HG02884 (cell line): ENCODE measurements around the gene MYLK2.

ENCODE experiments used
- ATAC-seq: cut with Tn5 transposase; IDR thresholded peaks from one replicate; pipeline ENCODE4 v1.9.1; 2021; ENCODE audit warnings: mild to moderate bottlenecking, moderate library complexity; ENCODE audit not compliant: unreplicated experiment

MYLK2 gene

GRCh38 chr20:31851240-31851955, 32.2 kb downstream of the MYLK2 start:
- ATAC-seq: no peak

GRCh38 chr20:31853481-31853880, 34.3 kb downstream of the MYLK2 start:
- no peak for ATAC-seq

GRCh38 chr20:31856516-31856915, 37.4 kb downstream of the MYLK2 start:
- ATAC-seq: no peak

DNA sequence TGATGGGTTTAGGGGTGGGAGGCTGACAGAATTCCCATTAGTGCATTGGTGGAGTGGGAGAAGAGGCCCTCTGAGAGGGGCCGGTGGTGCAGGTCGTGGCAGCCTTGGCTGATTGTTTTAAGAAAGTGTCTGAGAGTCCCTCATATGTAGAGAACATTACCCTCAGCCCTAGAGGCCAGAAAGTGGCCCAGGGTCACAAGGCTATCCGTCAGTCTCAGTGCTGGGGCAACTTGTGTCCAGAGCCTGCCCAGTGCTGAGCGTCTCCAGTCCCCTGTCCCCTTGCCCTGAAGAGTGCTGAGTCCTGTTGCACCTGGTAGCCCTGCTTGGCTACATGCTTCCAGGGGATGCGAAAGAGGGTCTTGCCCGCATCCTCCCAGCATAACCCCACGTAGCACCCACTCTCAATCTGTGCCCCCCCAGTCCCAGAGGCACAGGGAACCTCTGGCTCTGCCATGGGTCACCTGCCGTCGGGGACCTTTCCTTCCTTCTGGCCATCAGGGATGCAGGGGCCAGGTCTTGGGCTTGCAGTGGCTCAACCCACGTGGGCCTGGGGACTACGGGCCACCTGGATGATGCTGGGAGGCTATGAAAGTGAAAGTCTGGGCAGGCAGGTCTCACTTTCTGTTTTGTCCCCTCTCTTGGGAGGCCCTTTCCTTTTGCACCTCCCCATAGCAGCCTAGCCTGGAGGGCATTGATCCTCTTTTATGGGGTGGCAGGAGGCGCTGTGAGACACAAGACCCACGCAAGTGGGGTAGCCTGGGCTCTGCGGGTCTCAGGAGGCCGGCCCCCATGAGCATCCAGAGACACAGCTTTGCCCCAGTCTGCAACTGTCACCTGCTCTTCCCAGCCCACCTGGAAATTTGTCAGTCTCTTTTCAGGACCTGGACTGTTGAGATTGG, 39.0 kb downstream of the MYLK2 start:
- no peak for ATAC-seq

- ATAC-seq: no peak
These were observed 39.6 kb downstream of the MYLK2 start for GRCh38 chr20:31858760-31859083.

- no peak for ATAC-seq
These were observed 40.3 kb downstream of the MYLK2 start for GRCh38 chr20:31859266-31859997.

DNA sequence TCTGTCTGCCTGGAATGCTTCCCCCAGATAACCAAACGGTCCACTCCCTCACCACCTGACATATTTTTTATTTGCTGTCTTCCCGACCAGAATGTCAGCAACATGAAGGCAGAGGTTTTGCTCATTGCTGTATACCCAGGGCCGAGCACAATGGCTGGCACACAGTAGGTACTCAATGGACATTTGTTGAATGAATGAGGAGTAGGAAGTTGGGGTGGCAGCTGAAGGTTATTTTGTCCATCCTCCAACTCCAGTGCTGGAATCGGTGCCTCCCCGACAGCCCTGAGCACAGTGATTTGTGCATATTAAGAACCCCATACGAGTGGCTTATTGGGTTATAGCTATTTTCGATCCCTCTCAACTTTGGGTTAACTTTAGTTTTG, 40.8 kb downstream of the MYLK2 start:
- ATAC-seq: no peak

DNA sequence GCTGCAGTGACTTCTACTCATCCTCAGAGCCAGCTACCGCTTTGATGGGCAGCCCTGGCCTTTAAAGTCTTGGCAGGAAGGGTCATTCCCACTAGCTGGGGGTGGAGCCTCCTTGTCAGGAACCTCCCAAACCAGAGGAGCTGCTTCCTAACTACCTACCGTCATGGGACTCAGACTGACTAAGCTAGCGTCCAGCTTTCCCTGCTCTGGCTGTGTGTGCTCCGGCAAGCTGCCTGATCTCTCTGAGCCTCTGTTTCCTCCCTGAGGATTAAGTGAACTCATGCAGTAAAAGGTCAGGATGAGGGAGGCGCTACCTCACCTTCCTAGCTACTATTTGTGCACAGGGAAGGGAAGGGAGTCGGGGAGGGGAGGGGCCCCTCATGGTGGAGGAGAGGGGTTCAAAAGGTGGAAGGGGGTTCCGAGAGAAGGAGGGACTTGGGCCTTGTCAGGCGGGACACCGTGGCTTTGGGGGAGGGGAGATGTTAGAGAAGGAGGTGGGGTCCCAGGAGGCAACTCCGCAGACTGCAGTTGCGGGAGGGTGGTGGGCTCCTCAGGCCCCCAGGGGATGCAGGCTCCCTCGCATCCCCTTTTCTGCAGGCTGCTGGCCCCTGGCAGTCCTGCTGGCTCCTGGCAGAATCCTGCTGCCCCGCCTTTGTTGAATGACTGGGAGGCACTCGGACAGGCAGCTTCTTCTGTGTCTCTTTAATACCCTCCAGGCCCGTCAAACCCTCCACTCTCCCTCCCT, 41.4 kb downstream of the MYLK2 start:
- ATAC-seq: no peak

DNA sequence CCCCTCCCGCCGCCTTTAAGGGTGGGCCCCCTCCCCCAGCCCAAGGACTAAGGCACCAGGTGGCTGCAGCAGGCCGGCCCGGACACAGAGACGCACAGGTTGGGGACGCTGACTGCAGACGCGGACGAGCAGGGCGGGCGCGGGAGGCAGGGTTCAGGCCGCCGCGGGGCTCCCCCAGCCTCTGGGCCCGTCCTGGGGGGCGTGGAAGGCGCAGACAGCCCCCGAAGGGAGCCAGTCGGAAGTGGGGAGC, 41.9 kb downstream of the MYLK2 start:
- no peak for ATAC-seq

DNA sequence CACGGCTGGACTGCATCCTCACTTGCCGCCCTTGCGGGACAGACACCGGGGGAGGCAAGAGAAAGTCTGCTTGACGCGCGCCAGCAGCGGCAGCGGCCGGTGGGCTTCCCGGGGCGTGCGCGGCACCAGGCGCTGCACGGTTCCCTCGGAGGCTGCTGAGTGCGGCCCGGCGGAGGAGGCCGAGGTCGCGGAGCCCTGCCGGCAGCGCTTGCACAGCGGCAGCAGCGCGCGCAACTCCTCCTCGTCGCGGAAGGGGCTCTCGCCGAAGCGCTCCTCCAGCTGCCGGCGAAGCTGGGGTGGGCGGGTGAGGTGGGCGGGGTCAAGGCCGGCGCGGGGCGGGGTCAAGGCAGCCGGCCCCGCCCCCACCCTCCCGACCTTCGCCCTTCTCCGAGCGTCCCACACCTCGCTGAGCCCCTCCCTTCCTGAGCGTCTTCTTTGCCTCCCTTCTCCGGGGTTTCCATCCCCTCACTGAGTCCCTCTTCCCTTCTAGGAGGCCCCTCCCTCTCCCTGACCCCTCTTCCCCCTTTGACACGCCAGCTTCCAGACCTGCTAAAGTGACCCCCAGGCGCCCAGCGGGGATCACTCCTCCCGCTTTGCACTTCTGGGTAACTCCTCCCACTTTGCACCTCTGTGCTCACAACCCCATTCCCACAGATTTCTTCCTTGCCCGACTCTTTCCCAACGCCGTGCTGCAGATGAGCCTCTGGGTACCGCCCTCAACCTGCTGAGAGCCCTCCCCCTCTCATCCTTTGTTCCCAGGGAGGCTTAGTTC, 42.4 kb downstream of the MYLK2 start:
- peak; percentile 60 for ATAC-seq

GRCh38 chr20:31862157-31862470, 43.0 kb downstream of the MYLK2 start:
- ATAC-seq: no peak

DNA sequence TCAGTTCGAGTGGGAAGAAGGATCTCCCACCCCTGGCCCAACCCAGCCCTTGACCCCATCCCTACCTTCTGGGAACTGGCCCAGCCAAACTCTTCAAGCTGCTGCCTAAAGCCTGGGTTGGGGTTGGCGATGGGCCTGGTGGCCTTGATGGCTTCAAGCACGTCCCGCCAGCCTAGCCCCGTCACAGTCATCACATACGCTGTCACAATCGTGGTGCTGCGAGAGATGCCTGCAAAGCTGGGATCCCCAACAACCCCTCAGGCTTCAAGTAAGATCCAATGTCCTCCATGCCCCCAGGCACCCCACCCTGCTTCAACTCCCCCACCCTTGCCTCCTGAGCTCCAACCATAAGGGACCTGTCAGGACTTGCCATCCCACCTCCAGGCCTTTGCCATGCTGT, 43.4 kb downstream of the MYLK2 start:
- no peak for ATAC-seq

DNA sequence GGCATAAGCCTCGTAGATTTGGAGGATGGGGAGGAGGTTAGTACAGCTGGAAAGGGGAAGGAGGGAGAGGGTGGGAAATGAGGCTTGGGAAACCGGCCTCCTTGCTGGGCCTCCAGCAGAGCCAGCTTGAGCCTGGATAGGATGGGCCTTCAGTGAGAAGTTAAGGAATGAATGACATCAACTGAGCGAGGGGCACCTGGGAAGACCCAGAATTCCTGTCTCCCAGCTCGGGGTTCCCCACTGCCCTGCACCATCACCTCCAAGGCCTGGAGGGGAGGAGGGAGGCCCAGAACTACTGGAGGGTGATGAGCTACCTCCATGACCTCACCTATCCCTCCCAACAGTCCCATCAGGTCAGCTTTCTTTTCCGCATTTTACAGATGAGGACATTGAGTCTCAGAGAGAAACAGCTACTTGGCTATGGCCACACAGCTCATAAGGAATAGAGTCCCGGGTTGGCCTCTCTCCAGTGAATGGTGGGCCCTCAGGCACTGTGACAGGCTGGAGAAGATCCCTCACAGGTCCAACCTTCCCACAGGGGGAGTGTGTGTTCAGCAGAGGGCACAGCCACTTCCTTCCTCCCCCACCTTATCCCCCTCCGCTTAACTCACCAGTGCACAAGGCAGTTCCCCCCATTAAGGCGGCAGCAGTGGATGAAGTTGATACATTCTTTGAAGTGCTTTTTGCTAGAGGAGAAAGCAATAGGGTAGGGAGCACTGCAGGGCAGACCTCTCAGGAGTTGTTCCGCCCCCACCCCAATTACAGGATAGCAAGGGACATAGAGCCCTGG, 44.3 kb downstream of the MYLK2 start:
- ATAC-seq: no peak

- ATAC-seq: no peak
These were observed 45.6 kb downstream of the MYLK2 start for GRCh38 chr20:31864521-31865400.

DNA sequence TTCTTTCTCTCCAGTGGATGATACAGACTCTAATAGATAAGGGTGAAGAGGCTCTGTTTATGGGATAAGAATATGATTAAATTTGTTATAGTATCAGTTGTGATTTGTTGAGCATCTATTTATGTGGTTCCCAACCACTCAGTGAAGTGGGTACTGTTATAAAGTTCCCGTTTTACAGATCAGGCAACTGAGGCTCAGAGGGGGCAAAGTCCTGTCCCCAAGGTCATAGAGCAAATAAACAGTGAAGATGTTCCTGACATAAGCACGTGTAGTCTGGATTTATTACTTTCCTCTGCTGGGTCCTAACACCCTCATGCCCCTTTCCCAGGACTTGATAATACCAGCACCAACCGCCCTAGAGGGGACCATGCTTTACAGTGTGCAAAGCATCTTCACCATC, 47.1 kb downstream of the MYLK2 start:
- no peak for ATAC-seq

- no peak for ATAC-seq
These were observed 49.9 kb downstream of the MYLK2 start for GRCh38 chr20:31868853-31869672.

DNA sequence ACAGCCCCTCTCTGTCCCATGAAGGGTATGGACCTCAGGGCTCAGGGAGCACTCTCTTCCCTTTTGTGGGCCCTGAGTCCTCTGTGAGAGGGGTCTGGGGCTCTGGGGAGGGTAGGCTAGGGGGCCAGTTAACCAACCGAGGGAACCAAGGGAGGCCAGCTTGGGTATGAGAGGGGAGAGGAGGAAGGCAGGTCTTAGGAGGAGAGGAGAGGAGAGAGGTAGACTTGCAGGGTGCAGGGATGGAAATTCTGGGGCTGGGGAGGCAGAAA, 50.5 kb downstream of the MYLK2 start:
- no peak for ATAC-seq

- no peak for ATAC-seq
These were observed 51.0 kb downstream of the MYLK2 start, which contains the start of the genes DUSP15 and TTLL9 for GRCh38 chr20:31869942-31870725. TSS of gene DUSP15 (minus strand) at chr20:31870527. CDS start at chr20:31870337, 190 bp downstream. TSS of gene TTLL9 (plus strand) at chr20:31870634. CDS start at chr20:31871127, 493 bp downstream.
